GM12864 (cell line): Measurements from ENCODE around the gene C1D.

Experiments
- DNase-seq: peaks from one replicate; pipeline ENCODE4 v3.0.0-alpha.2; 2011; ENCODE audit warnings: low read depth
- H3K4me3 ChIP-seq: 2 replicates; pipeline ENCODE4 v1.5.1; 2011; ENCODE audit warnings: mild to moderate bottlenecking, low read depth, low read length, control low read depth
- CTCF ChIP-seq: IDR thresholded peaks from 2 replicates; pipeline ENCODE4 v1.5.1; 2011; ENCODE audit warnings: low read depth, mild to moderate bottlenecking, moderate library complexity, low read length, control low read depth, inconsistent platforms; ENCODE audit errors: missing control alignments

The C1D gene

GRCh38 chr2:68059784-68060525 lies 2.8 kb downstream of the C1D start:
- DNase-seq = no peak
- no peak for TF ChIP-seq CTCF
- H3K4me3 ChIP-seq = no peak overlapping the region

DNA sequence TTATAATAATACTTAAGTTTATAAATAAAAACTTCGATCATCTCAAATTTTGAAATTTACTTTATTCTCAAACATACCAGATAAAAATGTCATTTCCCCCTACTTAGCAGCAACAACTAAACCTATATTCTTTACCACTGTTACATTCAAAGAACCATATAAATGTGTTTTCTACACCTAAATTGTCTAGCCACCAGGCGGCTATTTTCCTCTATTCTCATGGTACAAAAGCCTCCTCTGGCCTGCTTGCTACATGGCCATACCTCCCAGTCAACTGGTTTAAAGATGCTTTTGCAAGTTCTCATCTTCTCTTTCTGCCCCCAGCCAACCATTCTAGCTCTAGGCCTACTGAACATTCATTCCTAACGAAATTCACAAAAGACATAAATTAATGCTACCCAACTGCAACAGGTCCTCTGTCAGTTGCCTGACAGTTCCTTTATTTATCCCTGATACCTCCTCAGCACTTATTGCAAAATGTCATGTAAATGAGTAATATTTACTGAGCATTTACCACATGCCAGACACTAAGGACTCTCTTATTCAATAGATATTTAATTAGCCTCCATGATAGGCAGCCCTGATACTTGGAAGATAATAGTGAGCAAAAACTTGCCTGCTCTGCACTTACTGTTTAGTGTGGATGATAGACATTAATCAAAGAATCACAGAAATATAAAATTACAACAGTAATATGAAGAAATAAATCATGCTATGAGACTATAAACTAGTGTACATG lies 5.0 kb downstream of the C1D start:
- H3K4me3 ChIP-seq = no peak overlapping the region
- peak; percentile 12 for TF ChIP-seq CTCF
- DNase-seq = no peak

- no peak for TF ChIP-seq CTCF
- no peak for DNase-seq
- no peak overlapping the region for H3K4me3 ChIP-seq
Measured at GRCh38 chr2:68052717-68053422, 9.9 kb downstream of the C1D start.

DNA sequence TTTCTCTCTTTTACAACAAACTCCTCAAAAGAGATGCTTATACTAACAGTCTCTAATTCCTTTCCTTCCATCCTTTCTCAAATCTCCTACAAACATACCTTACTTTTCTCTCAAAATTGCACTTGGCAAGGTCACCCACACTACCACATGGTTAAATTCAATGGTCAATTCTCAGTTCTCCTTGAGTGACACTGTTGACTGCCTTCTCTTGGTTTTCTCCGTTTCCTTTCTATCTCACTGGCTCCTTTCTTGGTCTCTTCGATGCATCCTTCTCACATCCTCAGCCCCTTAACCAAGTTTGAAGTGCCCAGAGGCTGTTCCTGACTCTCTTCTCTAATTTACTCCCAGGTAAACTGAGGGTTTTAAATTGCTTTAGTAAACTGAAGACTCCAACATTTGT lies 12.5 kb downstream of the C1D start:
- H3K4me3 ChIP-seq = no peak overlapping the region
- no peak for TF ChIP-seq CTCF
- DNase-seq = no peak

DNA sequence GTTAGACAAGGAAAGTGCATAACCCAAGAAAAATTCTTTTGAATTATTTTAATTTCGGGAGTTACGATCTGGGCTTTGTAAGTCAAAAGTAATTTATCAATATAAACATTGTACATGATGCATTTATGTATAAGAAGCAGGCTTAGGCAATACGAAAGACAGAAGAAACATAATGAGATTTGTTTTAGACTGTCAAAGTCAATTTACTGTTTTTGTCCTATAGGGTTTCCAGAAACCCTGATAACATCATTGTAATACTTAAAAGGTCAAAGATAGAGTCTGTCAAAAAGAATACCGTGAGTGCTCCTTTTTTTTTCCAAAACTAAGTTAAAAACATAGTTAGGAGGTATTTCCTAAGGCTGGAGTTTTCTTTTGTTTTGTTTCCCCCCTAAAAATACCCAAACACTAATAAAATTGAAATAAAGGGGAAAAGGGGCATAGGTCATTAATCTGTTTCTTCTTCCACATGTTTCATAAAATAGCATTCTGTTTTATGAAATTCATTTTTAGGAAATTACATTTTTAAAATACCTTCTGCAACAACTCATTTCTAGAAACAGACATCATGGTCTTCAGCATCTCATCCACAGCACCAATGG lies 16.1 kb downstream of the C1D start:
- DNase-seq = no peak
- TF ChIP-seq CTCF = no peak
- H3K4me3 ChIP-seq = no peak overlapping the region

- no peak overlapping the region for H3K4me3 ChIP-seq
- TF ChIP-seq CTCF = no peak
- no peak for DNase-seq
Measured at GRCh38 chr2:68046224-68046623, 16.6 kb downstream of the C1D start.
